MM.1S (cell line): Measurements from ENCODE around the gene CENPA.

ENCODE experiments used
- EZH2 ChIP-seq: fragments of 300-600 bp; sonication (generic); optimal IDR thresholded peaks from 2 replicates; pipeline ENCODE3; 2017; ENCODE audit warnings: low read depth, mild to moderate bottlenecking, antibody characterized with exemption, low read length, mixed read lengths
- EZH2phosphoT487 ChIP-seq: fragments of 300-600 bp; sonication (generic); IDR thresholded peaks from 2 replicates; pipeline ENCODE4 v1.6.1; 2018; ENCODE audit warnings: antibody characterized with exemption, low read length
- TF ChIP-seq, protein P1 (sequence below): fragments of 300-600 bp; sonication (generic); IDR thresholded peaks from 2 replicates; pipeline ENCODE4 v1.5.1; 2016; ENCODE audit warnings: antibody characterized with exemption, low read length, mixed read lengths

GRCh38 chr2:26770986-26771586, 14.8 kb upstream of the CENPA start:
- TF ChIP-seq, protein P1, sequence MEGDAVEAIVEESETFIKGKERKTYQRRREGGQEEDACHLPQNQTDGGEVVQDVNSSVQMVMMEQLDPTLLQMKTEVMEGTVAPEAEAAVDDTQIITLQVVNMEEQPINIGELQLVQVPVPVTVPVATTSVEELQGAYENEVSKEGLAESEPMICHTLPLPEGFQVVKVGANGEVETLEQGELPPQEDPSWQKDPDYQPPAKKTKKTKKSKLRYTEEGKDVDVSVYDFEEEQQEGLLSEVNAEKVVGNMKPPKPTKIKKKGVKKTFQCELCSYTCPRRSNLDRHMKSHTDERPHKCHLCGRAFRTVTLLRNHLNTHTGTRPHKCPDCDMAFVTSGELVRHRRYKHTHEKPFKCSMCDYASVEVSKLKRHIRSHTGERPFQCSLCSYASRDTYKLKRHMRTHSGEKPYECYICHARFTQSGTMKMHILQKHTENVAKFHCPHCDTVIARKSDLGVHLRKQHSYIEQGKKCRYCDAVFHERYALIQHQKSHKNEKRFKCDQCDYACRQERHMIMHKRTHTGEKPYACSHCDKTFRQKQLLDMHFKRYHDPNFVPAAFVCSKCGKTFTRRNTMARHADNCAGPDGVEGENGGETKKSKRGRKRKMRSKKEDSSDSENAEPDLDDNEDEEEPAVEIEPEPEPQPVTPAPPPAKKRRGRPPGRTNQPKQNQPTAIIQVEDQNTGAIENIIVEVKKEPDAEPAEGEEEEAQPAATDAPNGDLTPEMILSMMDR: peak; percentile 33
- TF ChIP-seq EZH2phosphoT487 (no peak), EZH2 (no peak)
